Loucy (cell line): ENCODE data around the gene LRRTM3.

Experiments
- EZH2phosphoT487 ChIP-seq: fragments of 200-600 bp; IDR thresholded peaks from 2 replicates; pipeline ENCODE4 v1.6.1; 2018; ENCODE audit warnings: antibody characterized with exemption, mild to moderate bottlenecking, moderate library complexity, borderline replicate concordance
- TF ChIP-seq, protein P1 (sequence below): fragments of 200-600 bp; sonication (generic); conservative IDR thresholded peaks from 2 replicates; pipeline ENCODE4 v1.5.1; 2014; ENCODE audit warnings: mild to moderate bottlenecking, antibody characterized with exemption, low read length

DNA sequence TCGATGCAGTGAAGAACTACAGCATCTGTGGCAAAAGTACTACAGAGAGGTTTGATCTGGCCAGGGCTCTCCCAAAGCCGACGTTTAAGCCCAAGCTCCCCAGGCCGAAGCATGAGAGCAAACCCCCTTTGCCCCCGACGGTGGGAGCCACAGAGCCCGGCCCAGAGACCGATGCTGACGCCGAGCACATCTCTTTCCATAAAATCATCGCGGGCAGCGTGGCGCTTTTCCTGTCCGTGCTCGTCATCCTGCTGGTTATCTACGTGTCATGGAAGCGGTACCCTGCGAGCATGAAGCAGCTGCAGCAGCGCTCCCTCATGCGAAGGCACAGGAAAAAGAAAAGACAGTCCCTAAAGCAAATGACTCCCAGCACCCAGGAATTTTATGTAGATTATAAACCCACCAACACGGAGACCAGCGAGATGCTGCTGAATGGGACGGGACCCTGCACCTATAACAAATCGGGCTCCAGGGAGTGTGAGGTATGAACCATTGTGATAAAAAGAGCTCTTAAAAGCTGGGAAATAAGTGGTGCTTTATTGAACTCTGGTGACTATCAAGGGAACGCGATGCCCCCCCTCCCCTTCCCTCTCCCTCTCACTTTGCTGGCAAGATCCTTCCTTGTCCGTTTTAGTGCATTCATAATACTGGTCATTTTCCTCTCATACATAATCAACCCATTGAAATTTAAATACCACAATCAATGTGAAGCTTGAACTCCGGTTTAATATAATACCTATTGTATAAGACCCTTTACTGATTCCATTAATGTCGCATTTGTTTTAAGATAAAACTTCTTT is 2.3 kb downstream of the LRRTM3 start:
- TF ChIP-seq, protein P1, sequence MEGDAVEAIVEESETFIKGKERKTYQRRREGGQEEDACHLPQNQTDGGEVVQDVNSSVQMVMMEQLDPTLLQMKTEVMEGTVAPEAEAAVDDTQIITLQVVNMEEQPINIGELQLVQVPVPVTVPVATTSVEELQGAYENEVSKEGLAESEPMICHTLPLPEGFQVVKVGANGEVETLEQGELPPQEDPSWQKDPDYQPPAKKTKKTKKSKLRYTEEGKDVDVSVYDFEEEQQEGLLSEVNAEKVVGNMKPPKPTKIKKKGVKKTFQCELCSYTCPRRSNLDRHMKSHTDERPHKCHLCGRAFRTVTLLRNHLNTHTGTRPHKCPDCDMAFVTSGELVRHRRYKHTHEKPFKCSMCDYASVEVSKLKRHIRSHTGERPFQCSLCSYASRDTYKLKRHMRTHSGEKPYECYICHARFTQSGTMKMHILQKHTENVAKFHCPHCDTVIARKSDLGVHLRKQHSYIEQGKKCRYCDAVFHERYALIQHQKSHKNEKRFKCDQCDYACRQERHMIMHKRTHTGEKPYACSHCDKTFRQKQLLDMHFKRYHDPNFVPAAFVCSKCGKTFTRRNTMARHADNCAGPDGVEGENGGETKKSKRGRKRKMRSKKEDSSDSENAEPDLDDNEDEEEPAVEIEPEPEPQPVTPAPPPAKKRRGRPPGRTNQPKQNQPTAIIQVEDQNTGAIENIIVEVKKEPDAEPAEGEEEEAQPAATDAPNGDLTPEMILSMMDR = no peak
- no peak for TF ChIP-seq EZH2phosphoT487
